T-helper 9 cell (primary cell): ENCODE data around the gene ADIPOR2.

ENCODE experiments used
- DNase-seq: peaks from one replicate; pipeline ENCODE4 v3.0.0-alpha.2; 2020
- total RNA-seq, 2 donors: gene quantifications; one replicate each; lab custom pipeline; 2026; lab: John Stamatoyannopoulos, UW

Gene ADIPOR2, protein sequence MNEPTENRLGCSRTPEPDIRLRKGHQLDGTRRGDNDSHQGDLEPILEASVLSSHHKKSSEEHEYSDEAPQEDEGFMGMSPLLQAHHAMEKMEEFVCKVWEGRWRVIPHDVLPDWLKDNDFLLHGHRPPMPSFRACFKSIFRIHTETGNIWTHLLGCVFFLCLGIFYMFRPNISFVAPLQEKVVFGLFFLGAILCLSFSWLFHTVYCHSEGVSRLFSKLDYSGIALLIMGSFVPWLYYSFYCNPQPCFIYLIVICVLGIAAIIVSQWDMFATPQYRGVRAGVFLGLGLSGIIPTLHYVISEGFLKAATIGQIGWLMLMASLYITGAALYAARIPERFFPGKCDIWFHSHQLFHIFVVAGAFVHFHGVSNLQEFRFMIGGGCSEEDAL
- total RNA-seq: 23.2 to 77.2 reads per million in 2 donors

DNA sequence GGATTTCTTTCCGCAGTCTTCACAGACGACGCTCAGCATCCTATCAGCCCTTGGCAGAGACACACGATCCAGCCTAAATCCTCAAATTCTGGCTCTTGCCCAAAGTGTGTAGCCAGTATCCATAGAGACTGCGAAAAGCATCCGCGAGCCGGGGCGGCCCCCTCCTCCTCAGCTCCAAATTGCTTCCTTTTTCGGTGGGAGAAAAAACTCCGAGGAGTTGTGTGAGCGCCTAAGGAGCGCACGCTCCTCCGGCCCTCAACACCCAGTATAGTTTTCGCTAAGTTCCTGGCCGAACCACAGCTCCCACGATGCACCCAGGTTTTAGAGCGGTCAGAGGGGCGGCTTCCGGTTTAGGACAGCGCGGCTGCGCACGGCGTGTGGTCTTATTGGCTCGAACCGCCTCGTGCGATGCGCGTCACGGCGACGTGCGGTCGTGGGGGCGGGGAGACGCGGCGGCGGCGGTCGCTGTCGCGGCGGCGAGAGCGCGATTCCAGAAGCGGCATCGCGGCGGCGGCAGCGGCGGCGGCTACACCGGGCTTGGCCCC lies at the start of gene ADIPOR2:
TSS of gene ADIPOR2 (plus strand) at position 493 of the 545 bp plus-strand sequence. CDS start 63,274 bp downstream, outside the sequence.
- DNase-seq: peak; percentile 88

DNA sequence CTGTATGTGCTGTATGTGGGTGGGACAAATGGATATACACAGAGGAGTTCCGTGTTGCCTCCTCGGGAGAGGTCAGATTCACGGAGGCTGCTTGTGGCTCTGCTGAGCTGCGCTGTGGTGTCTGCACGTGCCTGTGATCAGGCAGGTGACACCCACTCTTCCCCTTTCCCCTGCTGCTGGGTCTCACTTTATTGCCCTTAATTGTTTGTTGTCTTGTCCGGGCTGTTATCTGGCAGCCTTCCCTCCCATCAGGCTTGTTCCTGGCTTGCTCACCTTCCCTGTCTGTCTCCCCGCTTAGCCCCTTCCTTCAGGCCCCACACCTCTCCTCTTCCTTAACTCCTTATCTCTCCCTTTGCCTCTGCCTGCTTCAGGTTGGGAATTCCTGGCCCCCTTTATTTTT lies 48.4 kb upstream of the ADIPOR2 start:
- DNase-seq: no peak

DNA sequence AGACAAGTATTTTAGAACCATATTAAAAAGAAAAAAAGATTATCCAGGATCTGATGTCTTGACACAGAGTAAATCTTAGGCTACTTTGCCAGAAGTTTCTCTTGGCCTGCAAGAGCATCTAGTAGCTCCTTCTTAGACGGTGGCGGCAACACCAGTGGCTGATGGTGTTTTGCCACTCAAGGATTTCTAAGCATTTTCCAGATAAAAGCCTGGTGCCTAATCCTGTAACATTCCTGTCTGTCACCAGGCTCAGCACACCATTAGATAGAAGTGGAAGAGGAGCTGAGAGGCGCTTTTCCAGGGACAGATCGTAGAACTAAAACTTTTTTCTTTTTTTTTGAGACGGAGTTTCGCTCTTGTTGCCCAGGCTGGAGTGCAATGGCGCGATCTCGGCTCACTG lies 47.8 kb upstream of the ADIPOR2 start:
- no peak for DNase-seq

DNA sequence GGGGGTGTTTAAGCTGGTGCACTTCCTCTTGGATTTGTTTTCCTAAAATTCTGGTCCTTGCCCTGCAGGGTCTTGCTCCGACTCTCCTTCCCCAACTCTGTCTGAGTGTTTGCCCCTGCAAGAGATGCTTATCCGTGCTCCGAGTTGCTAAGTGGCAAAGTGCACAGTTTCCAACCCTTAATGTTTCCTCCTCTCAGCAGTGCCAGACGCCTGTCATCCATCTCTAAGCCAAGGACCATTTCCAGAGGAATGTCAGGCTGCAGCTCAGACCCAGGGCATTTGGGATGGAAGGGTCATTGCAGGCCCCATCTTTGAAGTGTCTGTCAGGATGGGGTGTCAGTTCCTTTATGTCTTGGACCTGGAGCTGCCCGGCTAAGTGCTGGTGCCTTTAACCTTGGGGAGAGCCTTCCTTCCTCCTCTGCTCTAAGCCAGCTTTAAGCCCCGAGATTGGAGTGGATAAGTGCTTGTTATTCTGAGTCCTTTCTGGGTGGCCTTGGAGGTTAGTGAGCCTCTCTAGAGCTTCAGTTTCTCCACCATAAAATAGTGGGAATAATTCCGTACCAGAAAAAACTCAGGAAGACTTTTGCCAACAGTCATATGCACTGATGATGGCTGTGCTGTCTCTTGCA lies 46.9 kb upstream of the ADIPOR2 start:
- DNase-seq: no peak

DNA sequence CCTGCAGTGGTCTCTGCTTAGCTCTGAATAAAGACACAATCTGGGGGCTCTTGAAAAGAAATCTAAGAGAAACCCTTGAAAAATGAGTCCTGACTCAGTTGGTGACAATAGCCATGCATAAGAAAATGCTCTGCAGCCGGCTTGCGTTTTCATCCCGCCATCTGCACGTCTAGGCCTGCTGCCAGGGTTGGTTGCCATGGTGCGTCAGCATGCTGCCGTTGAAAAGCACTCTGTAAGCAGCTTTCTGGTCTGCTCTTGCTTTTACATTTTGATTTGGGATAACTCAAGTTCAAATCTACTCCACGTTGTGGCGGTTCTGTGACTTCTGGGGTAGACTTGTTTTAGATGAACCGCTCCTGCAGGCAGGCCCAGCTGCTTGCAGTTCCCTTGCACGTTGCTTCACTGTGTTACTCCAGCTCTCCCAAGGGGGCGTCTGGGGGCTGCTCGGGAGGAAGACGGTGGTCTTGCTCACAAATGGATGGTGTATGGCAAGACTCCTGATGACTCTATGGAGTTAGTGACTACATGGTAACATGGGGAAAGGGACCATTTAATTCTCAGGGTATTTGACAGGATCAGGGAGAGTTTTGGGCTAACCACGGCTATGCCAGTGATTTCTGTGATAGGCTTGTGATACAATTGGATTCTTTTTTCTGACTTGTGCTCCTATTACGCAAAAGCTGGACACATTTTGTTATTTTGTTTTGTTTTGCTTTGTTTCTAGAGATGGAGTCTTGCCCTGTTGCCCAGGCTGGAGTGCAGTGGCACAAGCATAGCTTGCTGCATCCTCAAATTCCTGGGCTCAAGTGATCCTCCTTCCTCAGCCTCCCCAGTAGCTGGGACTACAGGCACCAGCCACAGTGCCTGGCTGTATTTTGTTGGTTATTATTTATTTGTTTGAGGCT lies 46.1 kb upstream of the ADIPOR2 start:
- no peak for DNase-seq

DNA sequence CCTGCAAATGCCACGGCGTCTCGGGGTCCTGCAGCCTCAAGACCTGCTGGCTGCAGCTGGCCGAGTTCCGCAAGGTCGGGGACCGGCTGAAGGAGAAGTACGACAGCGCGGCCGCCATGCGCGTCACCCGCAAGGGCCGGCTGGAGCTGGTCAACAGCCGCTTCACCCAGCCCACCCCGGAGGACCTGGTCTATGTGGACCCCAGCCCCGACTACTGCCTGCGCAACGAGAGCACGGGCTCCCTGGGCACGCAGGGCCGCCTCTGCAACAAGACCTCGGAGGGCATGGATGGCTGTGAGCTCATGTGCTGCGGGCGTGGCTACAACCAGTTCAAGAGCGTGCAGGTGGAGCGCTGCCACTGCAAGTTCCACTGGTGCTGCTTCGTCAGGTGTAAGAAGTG lies 45.1 kb upstream of the ADIPOR2 start:
- no peak for DNase-seq

DNA sequence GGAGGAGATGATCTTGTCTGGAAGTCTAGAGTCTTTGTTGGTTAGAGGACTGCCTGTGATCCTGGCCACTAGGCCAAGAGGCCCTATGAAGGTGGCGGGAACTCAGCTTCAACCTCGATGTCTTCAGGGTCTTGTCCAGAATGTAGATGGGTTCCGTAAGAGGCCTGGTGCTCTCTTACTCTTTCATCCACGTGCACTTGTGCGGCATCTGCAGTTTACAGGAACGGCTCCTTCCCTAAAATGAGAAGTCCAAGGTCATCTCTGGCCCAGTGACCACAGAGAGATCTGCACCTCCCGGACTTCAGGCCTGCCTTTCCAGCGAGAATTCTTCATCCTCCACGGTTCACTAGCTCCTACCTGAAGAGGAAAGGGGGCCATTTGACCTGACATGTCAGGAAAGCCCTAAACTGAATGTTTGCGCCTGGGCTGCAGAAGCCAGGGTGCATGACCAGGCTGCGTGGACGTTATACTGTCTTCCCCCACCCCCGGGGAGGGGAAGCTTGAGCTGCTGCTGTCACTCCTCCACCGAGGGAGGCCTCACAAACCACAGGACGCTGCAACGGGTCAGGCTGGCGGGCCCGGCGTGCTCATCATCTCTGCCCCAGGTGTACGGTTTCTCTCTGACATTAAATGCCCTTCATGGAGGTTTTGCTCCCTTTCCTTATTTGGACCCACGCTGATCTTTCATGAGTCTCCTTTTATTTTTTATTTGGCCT lies 44.1 kb upstream of the ADIPOR2 start:
- DNase-seq: no peak

DNA sequence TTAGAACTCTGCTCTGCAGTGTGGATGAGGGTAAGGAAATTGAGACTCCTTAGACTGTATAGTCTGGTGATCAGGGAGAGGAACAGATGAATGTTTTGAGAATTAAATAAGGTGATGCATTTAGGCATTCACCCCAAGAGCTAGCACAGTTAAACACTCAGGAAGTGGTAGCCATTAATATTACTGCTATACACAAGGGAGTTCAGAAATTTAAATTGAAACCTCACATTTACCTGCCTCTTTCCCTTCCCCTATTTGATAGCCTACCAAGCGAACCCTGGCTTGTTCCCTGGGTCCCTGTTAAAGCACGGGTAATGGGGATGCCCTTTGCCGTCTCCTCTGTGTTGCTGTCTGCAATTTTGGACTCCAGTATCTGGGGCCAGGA lies 43.6 kb upstream of the ADIPOR2 start:
- no peak for DNase-seq

DNA sequence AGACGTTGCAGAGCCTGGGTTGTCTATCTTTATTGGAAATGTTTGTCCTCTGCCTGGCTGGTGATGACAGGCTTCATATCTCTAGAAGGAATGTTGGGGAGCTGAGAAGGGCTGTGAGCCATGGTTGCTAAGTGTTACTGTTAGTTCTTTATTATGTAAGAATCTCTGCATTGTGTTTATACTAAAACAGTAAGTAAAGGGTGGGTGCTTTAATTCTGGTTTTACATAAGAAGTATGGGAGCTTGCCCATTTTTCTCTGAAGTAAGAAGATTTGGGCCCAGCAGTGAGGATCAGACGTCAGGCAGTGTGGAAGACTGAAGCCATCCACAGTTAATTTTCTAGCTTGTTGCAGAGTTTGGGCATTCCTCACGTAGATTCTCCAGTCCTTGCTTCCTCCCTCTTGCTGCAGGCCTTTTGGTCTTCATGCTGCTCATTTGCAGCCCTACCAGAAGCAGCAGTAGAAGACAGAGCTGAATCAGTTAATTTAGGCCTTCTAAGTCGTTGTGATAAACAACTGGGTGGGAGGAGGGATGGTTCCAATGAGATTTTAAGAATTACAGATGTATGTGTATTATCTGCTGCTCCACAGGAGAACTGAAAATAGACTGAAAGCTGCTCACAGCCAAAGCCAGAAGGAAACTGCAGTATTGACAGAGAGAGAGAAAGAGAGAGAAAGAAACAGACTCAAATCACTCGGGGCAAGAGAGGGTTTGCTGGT lies 40.5 kb upstream of the ADIPOR2 start:
- no peak for DNase-seq

DNA sequence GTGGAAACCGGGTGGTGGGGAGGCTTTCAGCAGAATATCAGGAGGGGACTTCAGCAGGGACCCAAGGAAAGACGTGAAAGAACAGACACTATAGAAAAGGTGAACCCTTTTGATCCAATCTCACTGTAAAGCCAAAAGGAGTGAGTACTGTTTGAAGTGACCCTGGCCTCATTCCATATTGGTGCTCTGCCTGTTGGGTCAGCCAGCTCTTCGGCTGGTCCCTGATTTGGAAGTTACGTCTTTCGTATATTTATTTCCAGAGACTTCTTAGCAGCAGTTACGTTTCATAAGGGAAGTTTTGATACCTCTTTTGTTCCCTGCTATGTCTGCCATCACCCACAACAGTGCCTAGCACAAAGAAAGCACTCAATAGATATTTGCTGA lies 39.9 kb upstream of the ADIPOR2 start:
- DNase-seq: no peak

DNA sequence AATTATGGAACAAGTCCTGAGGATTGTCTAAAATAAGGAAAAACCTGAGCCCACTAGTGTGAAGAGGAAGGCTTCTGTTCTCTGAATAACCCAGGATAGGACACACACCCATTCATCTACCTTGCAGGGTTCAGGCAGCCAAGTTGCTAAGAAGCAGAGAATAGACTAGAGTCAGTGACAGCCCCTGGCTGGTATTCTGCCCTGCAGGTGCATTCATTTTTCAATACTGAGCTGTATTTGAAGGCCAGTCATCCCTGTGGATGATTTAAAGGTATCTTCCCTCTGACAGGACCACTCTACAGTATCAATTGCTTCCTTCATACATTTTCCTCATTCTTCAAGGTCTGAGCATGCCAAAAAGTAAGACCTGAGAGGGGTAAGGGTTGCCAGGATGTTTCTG lies 38.9 kb upstream of the ADIPOR2 start:
- no peak for DNase-seq

DNA sequence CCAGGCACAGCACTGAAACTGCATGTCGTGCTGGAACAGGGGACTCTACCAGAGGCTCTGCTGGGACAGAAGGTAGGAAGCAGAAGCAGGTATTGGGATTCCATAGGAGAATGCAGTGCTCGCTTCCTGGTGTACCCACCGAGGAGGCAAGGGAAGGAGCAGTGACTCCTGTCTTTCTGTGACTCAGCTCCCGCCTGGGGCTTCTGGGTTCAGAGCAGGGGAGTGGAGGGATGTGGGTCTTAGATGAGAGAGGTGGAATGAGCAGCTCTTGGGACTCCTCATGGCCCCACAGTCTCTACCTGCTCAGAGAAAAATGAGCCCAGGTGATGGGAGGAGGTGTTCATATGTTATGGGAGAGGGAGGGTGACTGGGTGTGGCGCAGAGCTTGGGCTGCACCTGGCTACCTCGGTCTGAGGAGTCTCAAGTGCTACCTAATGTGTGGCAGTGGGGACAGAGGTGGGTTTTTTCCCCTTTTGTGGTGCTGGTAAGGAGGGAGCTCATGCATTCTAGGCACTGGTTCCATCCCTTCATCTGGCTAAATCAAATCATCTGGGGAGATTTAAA lies 35.6 kb upstream of the ADIPOR2 start:
- no peak for DNase-seq

DNA sequence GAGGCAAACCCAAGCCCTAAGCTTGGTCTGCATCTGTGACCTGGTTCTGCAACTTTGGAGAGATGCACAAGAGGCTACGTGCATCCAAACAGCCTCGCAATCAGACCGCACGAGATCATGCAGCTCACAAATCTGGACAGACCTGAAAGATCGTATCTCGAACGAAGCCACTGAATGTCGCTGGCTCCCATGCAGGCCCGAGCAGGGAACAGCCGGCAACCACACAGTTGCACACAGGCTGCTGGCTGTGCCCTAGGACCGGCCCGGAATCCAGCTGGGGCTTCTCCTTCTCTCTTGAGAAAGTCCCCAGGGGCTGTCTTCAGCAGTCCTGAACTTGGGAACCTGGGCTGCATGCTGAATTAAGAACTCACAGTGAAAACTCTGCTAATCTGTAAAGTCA lies 34.0 kb upstream of the ADIPOR2 start:
- no peak for DNase-seq

DNA sequence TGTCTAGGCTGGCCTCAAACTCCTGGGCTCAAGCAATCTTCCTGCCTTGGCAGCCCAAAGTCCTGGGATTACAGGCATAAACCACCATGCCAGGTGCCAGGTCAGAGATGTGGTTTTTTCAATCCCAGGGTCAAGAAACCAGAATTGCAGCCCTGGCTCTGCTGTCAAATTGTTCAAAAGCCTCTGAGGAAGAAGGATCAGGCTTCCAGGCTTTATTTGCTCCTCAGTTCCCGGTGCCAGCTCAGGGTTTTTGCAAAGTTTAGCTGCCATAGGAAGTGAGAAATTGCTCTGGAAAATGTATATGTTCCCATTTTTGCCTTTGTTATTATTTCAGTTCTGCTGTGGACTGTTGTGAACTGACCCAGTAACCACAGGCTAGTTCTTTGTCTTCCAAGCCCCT lies 33.2 kb upstream of the ADIPOR2 start:
- DNase-seq: no peak

DNA sequence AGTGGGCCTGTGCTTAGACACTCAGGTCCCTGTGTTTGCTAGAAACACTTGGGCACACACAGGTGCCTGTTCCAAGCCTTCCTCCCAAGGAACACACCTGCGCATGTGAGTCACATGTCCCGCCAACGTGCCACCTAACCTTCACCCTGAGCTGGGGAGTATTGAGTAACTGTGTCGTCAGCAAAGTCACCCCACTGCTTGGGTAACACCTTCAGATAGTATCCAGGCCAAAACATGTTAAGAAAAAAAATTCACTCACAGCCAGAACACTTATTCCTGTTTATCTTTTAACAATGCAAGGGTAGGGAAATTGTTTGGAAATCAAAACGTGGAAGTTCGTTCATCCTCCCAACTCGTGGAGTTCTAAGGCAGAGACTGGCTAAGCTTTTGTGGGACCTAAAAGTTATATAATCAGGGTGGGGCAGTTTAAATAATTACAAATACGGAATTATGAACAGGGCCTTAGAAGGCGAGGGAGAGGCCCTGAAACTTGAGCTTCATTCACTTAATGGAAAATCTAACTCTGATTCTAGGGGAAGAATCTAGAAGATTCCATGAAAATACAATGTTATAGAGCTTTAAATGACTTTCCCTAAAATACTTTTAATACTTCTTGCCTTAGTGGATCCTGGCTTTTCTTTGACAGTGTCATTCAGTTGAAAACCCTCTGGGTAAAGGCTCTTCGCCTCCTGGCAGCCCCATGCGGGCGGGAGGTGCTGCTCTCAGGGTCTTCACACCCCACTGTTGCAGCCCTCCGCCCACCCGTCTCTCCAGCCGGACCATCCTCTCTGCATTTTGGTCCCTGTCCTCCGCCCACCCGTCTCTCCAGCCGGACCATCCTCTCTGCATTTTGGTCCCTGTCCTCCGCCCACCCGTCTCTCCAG lies 30.3 kb upstream of the ADIPOR2 start:
- DNase-seq: peak; percentile 61

DNA sequence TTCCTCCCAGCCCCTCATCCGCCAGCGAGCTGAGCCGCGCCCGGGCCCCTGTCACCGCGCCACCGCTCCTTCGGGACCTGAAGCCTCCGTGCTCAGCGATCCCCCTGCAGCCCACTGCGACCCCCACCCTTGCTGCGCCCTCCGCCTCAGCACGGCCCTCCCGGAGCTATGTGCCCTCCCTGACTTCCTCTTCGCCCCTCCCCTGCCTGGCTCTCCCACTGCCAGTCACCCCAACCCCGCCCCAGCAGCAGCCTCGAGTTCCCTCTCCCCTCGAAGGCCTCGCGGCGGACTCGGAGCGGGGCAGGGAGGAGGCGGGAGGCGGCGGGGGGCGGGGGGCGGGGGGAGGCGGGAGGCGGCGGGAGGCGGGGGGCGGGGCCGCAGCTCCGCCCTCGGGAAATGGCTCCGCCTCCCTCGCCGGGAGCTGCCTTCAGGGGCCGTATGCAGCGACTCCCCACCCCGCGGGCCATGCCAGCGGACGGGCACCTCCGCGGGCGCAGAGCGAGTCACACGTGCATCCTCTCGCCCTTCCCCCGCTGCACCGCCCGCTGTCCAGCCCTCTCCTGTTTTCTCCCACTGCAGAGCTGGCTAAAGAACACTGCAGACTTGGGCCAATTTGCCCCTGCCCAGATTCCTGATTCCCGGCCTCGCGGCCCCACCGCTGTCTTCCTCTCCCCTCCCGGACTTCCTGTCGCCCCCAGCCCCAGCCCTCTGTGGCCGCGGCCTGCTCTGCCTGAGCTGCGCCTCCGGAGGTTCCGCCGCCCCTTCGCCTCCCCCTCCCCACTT lies 29.1 kb upstream of the ADIPOR2 start:
- peak; percentile 81 for DNase-seq

DNA sequence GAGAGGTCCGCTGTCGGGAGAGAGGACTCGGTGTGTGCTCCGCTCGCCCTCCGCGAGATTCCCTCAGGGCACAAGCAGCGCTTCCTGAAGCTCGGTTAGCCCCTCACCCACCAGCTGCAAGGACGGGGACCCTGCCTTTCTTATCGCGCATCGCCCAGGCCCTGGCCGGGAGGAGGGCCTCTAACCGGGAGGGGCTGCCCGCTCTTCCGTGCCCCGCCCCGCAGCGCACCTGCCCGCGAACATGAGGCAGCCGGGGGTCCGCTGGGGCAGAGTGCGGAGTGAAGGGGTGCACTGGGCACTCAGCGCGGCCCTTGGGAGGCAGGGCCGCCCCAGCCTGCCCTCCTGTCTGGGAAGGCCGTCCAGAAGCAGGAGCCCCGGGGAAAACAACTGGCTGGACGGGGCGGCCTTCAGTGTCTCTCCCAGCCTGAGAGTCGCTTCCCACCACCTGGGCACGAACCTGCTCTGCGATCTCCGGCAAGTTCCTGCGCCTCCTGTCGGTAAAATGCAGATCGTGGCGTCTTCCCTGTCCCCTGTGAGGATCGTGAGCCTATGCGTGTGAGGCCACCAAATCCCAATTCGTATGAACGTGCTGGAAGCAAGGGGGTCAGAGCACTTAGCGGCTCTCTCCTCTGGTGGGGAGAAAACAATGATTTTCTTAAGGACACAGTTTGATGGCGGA lies 28.0 kb upstream of the ADIPOR2 start:
- DNase-seq: peak; percentile 39

DNA sequence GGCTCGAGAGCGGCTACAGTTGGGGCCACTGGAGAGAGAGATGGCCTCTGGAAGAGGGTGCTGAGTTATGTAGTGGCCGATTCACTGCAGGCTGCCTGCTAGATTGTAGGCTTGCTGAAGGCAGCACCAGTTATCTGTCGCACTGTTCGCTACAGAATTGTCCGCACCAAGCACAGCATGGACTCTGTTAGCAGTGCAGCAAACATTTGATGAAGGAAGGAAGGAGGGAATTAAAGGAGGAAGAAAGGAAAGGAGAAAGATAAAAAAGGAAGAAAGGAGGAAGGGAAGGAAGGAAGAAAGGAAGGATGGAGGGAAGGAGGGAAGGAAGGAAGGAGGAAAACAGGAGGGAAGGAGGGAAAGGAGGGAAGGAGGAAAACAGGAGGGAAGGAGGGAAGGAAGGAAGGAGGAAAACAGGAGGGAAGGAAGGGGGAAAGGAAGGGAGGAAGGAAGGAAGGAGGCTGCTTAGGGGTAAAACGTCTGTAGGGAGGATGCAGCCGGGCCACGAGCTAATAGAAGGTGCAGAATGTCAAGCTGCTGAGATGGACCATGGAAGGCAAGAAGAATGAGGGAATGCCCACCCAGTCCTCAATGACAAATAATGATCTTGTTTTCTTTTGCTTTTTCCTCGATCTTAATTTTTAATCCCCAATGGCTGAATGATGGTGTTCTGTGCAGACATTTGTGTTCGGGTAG lies 27.3 kb upstream of the ADIPOR2 start:
- no peak for DNase-seq
